Activated CD8-positive, alpha-beta memory T cell treated with anti-CD3 and anti-CD28 coated beads, Interleukin-2, amount 50 U/mL, for 24 hours (primary cell): ENCODE measurements around the gene ARSA.
A peak's percentile ranks its signal among the peaks of the same experiment; 100 is the strongest.

Source experiments
- DNase-seq: peaks from one replicate; pipeline ENCODE4 v3.0.0-alpha.2; 2020; ENCODE audit errors: extremely low read depth

ARSA gene

GRCh38 chr22:50604256-50605001 is 23.5 kb downstream of the ARSA start:
- no peak for DNase-seq

GRCh38 chr22:50603511-50604255 is 24.3 kb downstream of the ARSA start:
- DNase-seq: no peak

- DNase-seq: no peak
These were observed 25.6 kb downstream of the ARSA start for GRCh38 chr22:50602338-50602700.

GRCh38 chr22:50601669-50602337 is 26.1 kb downstream of the ARSA start:
- no peak for DNase-seq

GRCh38 chr22:50600967-50601668 is 26.8 kb downstream of the ARSA start:
- DNase-seq: no peak

GRCh38 chr22:50600538-50600937 is 27.4 kb downstream of the ARSA start, which contains the start of gene MAPK8IP2:
Gene MAPK8IP2, plus strand, starts transcription at chr22:50600793. Its CDS starts 26 bp downstream, at chr22:50600819.
- no peak for DNase-seq

- no peak for DNase-seq
These were observed 28.0 kb downstream of the ARSA start for GRCh38 chr22:50599816-50600455.

GRCh38 chr22:50597097-50597496 is 30.9 kb downstream of the ARSA start:
- DNase-seq: no peak

GRCh38 chr22:50595189-50595588 is 32.8 kb downstream of the ARSA start:
- no peak for DNase-seq

- no peak for DNase-seq
These were observed 40.5 kb downstream of the ARSA start for GRCh38 chr22:50587407-50587806.

- no peak for DNase-seq
These were observed 41.5 kb downstream of the ARSA start for GRCh38 chr22:50586416-50586815.

- no peak for DNase-seq
These were observed 42.2 kb downstream of the ARSA start for GRCh38 chr22:50585781-50586180.

GRCh38 chr22:50585238-50585637 is 42.7 kb downstream of the ARSA start:
- DNase-seq: no peak

- no peak for DNase-seq
These were observed 43.6 kb downstream of the ARSA start for GRCh38 chr22:50584106-50585096.

GRCh38 chr22:50583294-50583861 is 44.6 kb downstream of the ARSA start:
- no peak for DNase-seq

- peak; percentile 95 for DNase-seq
These were observed 45.3 kb downstream of the ARSA start, which contains the start of gene CHKB for GRCh38 chr22:50582493-50583293. Gene CHKB, minus strand, starts transcription at chr22:50582849. Its CDS starts 68 bp downstream, at chr22:50582781.

- no peak for DNase-seq
These were observed 45.9 kb downstream of the ARSA start for GRCh38 chr22:50581950-50582492.

GRCh38 chr22:50581031-50581949 is 46.7 kb downstream of the ARSA start:
- no peak for DNase-seq
